ENCODE data around the gene IRF2BP2.

Gene IRF2BP2

GRCh38 chr1:234559902-234560676 is 49.9 kb downstream of the IRF2BP2 start:
- no peak for DNase-seq (ENCODE audit: low read depth in 2 of 2, low spot score in 1 of 2)

- DNase-seq (ENCODE audit: low read depth in 2 of 2, low spot score in 1 of 2): no peak
These were observed 50.7 kb downstream of the IRF2BP2 start for GRCh38 chr1:234559152-234559901.

- DNase-seq (ENCODE audit: low read depth in 2 of 2, low spot score in 1 of 2): no peak
These were observed 51.6 kb downstream of the IRF2BP2 start for GRCh38 chr1:234558330-234558836.

- no peak for DNase-seq (ENCODE audit: low read depth in 2 of 2, low spot score in 1 of 2)
These were observed 53.6 kb downstream of the IRF2BP2 start for GRCh38 chr1:234556245-234556943.

GRCh38 chr1:234555390-234556024 is 54.5 kb downstream of the IRF2BP2 start:
- DNase-seq (ENCODE audit: low read depth in 2 of 2, low spot score in 1 of 2): no peak

GRCh38 chr1:234554698-234555311 is 55.2 kb downstream of the IRF2BP2 start:
- DNase-seq (ENCODE audit: low read depth in 2 of 2, low spot score in 1 of 2): no peak
